H9 (cell line): ENCODE results near the gene DENND1A. TPM values are rescaled to one million over a fixed set of nuclear protein-coding genes. Genes with fewer than 3 reads are reported as not detected.

Source experiments
- DNase-seq: peaks from one replicate; pipeline ENCODE4 v3.0.0-alpha.2; 2017
- H2AFZ ChIP-seq: one replicate; pipeline ENCODE4 v1.6.1; 2013; ENCODE audit warnings: mild to moderate bottlenecking, low read length, control low read depth, moderate library complexity
- H2AK5ac ChIP-seq: 2 replicates; pipeline ENCODE4 v1.6.1; 2013; ENCODE audit warnings: low read length, control low read depth, mixed read lengths; ENCODE audit not compliant: insufficient read length
- H2BK120ac ChIP-seq: one replicate; pipeline ENCODE4 v1.6.1; 2013; ENCODE audit warnings: low read depth, mild to moderate bottlenecking, low read length, control low read depth, inconsistent platforms; ENCODE audit not compliant: poor library complexity, severe bottlenecking
- H2BK12ac ChIP-seq: 2 replicates; pipeline ENCODE4 v1.6.1; 2013; ENCODE audit warnings: low read length, control low read depth, mixed read lengths, low read depth; ENCODE audit not compliant: insufficient read length
- H2BK15ac ChIP-seq: 2 replicates; pipeline ENCODE4 v1.6.1; 2013; ENCODE audit warnings: low read depth, low read length, control low read depth
- H2BK20ac ChIP-seq: one replicate; pipeline ENCODE4 v1.6.1; 2013; ENCODE audit warnings: low read depth, mild to moderate bottlenecking, low read length, control low read depth, inconsistent platforms; ENCODE audit not compliant: poor library complexity, severe bottlenecking
- H2BK5ac ChIP-seq: 2 replicates; pipeline ENCODE4 v1.6.1; 2013; ENCODE audit warnings: low read length, control low read depth, mixed read lengths; ENCODE audit not compliant: insufficient read length
- H3K14ac ChIP-seq: 2 replicates; pipeline ENCODE4 v1.6.1; 2013; ENCODE audit warnings: low read length, control low read depth; ENCODE audit not compliant: insufficient read depth
- H3K18ac ChIP-seq: 2 replicates; pipeline ENCODE4 v1.6.1; 2013; ENCODE audit warnings: low read depth, mild to moderate bottlenecking, mixed read lengths, low read length, control low read depth; ENCODE audit not compliant: insufficient read length
- H3K23ac ChIP-seq: 2 replicates; pipeline ENCODE4 v1.6.1; 2013; ENCODE audit warnings: low read length, control low read depth, mixed read lengths, low read depth; ENCODE audit not compliant: insufficient read length
- H3K23me2 ChIP-seq: 2 replicates; pipeline ENCODE4 v1.6.1; 2013; ENCODE audit warnings: low read depth, mild to moderate bottlenecking, mixed read lengths, low read length, control low read depth; ENCODE audit not compliant: insufficient read length, poor library complexity, severe bottlenecking
- H3K27ac ChIP-seq: 2 replicates; pipeline ENCODE4 v1.5.1; 2013; ENCODE audit warnings: low read length, control low read depth, mixed read lengths, low read depth; ENCODE audit not compliant: insufficient read length
- H3K27me3 ChIP-seq: 2 replicates; pipeline ENCODE4 v1.6.1; 2013; ENCODE audit warnings: low read length, control low read depth, inconsistent platforms; ENCODE audit not compliant: insufficient read depth
- H3K4ac ChIP-seq: 2 replicates; pipeline ENCODE4 v1.6.1; 2013; ENCODE audit warnings: low read depth, mild to moderate bottlenecking, control low read depth, inconsistent platforms, low read length, moderate library complexity
- H3K4me1 ChIP-seq: 2 replicates; pipeline ENCODE4 v1.6.1; 2013; ENCODE audit warnings: low read length, control low read depth, inconsistent platforms; ENCODE audit not compliant: insufficient read depth
- H3K4me2 ChIP-seq: 2 replicates; pipeline ENCODE4 v1.6.1; 2013; ENCODE audit warnings: low read length, control low read depth, mixed read lengths; ENCODE audit not compliant: insufficient read length, insufficient read depth
- H3K56ac ChIP-seq: 2 replicates; pipeline ENCODE4 v1.6.1; 2013; ENCODE audit warnings: low read depth, mild to moderate bottlenecking, mixed read lengths, low read length, control low read depth; ENCODE audit not compliant: insufficient read length
- H3K79me1 ChIP-seq: 2 replicates; pipeline ENCODE4 v1.6.1; 2013; ENCODE audit warnings: low read depth, mild to moderate bottlenecking, moderate library complexity, low read length, control low read depth, inconsistent platforms; ENCODE audit not compliant: insufficient read depth, poor library complexity, severe bottlenecking
- H3K79me2 ChIP-seq: 2 replicates; pipeline ENCODE4 v1.6.1; 2013; ENCODE audit warnings: low read length, control low read depth, inconsistent platforms; ENCODE audit not compliant: insufficient read depth
- H3K9ac ChIP-seq: 2 replicates; pipeline ENCODE4 v1.6.1; 2013; ENCODE audit warnings: low read length, control low read depth, mixed read lengths; ENCODE audit not compliant: insufficient read length; ENCODE audit errors: extremely low read depth
- H3K9me3 ChIP-seq: one replicate; pipeline ENCODE4 v1.6.1; 2013; ENCODE audit warnings: low read depth, low read length, inconsistent platforms; ENCODE audit not compliant: control insufficient read depth
- H3T11ph ChIP-seq: one replicate; pipeline ENCODE4 v1.6.1; 2013; ENCODE audit warnings: mild to moderate bottlenecking, low read length, control low read depth, inconsistent platforms
- H4K20me1 ChIP-seq: one replicate; pipeline ENCODE4 v1.6.1; 2013; ENCODE audit not compliant: control insufficient read depth, insufficient read length, insufficient read depth
- H4K5ac ChIP-seq: 2 replicates; pipeline ENCODE4 v1.6.1; 2013; ENCODE audit warnings: low read depth, mild to moderate bottlenecking, mixed read lengths, low read length, control low read depth; ENCODE audit not compliant: insufficient read length
- H4K8ac ChIP-seq: replicated peaks from 2 replicates; pipeline ENCODE4 v1.6.1; 2013; ENCODE audit warnings: low read length, control low read depth, mixed read lengths, low read depth; ENCODE audit not compliant: insufficient read length
- H4K91ac ChIP-seq: 2 replicates; pipeline ENCODE4 v1.6.1; 2013; ENCODE audit warnings: low read depth, mild to moderate bottlenecking, moderate library complexity, mixed read lengths, low read length, control low read depth; ENCODE audit not compliant: insufficient read length
- H3K27ac Mint-ChIP-seq, 3 experiments: 2 replicates in 2 of 3; 3 replicates in 1 of 3; pipeline ENCODE4 v1.8.0; 2020 to 2021; ENCODE audit warnings: mixed read lengths in 3 of 3, mild to moderate bottlenecking in 1 of 3, moderate library complexity in 1 of 3
- H3K27me3 Mint-ChIP-seq: 2 replicates; pipeline ENCODE4 v1.8.0; 2021; ENCODE audit warnings: low read depth, mild to moderate bottlenecking, moderate library complexity, mixed read lengths
- H3K36me3 Mint-ChIP-seq, 3 experiments: 2 replicates in 2 of 3; 3 replicates in 1 of 3; pipeline ENCODE4 v1.8.0; 2020 to 2021; ENCODE audit warnings: low read depth in 3 of 3, mixed read lengths in 3 of 3; ENCODE audit not compliant: insufficient read depth in 1 of 3
- H3K4me1 Mint-ChIP-seq, 2 experiments: 2 replicates each; pipeline ENCODE4 v1.8.0; 2020; ENCODE audit warnings: mixed read lengths in 2 of 2
- H3K4me3 Mint-ChIP-seq, 2 experiments: 2 replicates in 1 of 2; 3 replicates in 1 of 2; pipeline ENCODE4 v1.8.0; 2020 to 2021; ENCODE audit warnings: mild to moderate bottlenecking in 2 of 2, mixed read lengths in 2 of 2, moderate library complexity in 1 of 2
- H3K9me3 Mint-ChIP-seq, 2 experiments: 2 replicates in 1 of 2; 3 replicates in 1 of 2; pipeline ENCODE4 v1.8.0; 2020; ENCODE audit warnings: mild to moderate bottlenecking in 2 of 2, mixed read lengths in 2 of 2, moderate library complexity in 1 of 2
- WGBS: extraction: QIAGEN DNeasy Blood & Tissue Kit; methylation state at CpG from one replicate; pipeline ENCODE4 v1.1.7; 2013; ENCODE audit warnings: missing lambda C conversion rate, low lambda C conversion rate, mixed read lengths; ENCODE audit not compliant: insufficient read length; ENCODE audit errors: extremely low coverage; 5-methylcytosine and 5-hydroxymethylcytosine counted together
- total RNA-seq: library from RNA; stranded (reverse); gene quantifications from 2 replicates; pipeline ENCODE4 v1.2.1, GENCODE V29; 2021
- TF ChIP-seq, protein P1 (sequence below): fragments of 200-600 bp; sonication (generic); conservative IDR thresholded peaks from 3 replicates; pipeline ENCODE4 v1.8.0; 2021; ENCODE audit warnings: antibody characterized with exemption, mild to moderate bottlenecking

Gene DENND1A
- total RNA-seq, 1 experiment from 2014 or later = 20.4 TPM

DNA sequence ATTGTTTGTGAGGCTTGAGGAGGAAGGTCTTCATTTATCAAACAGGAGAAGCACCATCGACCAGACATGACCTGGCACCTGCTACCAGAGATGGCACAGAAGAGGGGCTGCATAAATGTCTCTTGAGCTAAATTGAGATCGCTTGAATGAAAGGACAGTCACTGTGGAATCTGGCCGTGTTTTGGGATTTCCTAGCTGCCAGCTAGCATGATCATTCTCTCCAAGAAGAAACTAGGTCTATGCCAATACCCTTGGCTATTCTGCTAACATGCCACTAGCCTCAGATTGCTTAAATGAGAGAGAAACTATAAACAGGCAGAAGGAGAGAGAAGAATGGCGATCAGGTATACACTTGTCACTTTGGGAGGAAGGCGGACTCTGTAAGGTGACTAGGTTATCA lies 324.6 kb downstream of the DENND1A start:
- Histone ChIP-seq H2AK5ac (no peak overlapping the region), H3K9ac (no peak overlapping the region), H2BK12ac (no peak overlapping the region), H3K23me2 (no peaks in the 10 kb centered on the region), H3K9me3 (no peaks in the 10 kb centered on the region), H3K18ac (no peak overlapping the region), H3K23ac (no peak overlapping the region), H4K5ac (no peak overlapping the region), H3K4me1 (no peaks in the 10 kb centered on the region), H3K4ac (no peak overlapping the region), H3K79me1 (no peaks in the 10 kb centered on the region), H4K20me1 (no peaks in the 10 kb centered on the region), H2BK15ac (no peak overlapping the region), H2BK5ac (no peak overlapping the region), H3K27ac (no peak overlapping the region), H3K56ac (no peak overlapping the region), H3K4me2 (no peak overlapping the region), H3K14ac (no peak overlapping the region), H4K8ac (no peak overlapping the region), H2BK120ac (no peak overlapping the region), H3T11ph (no peak overlapping the region), H3K27me3 (no peaks in the 10 kb centered on the region), H2BK20ac (no peak overlapping the region), H2AFZ (no peak overlapping the region), H4K91ac (no peak overlapping the region), H3K79me2 (no peaks in the 10 kb centered on the region)
- Mint-ChIP-seq H3K27ac (no peak overlapping the region), H3K27me3 (no peaks in the 10 kb centered on the region; the same call in 1 of the 2 replicates), H3K4me1 (peaks cover 3 to 4% of the 10 kb centered on the region in 2 experiments; a peak in 3 of 4 replicates), H3K4me3 (no peak overlapping the region), H3K36me3 (peaks cover 0 to 3% (median 0%) of the 10 kb centered on the region in 3 experiments; a peak in 1 of 7 replicates), H3K9me3 (no peaks in the 10 kb centered on the region)
- no peak for DNase-seq
- TF ChIP-seq, protein P1, sequence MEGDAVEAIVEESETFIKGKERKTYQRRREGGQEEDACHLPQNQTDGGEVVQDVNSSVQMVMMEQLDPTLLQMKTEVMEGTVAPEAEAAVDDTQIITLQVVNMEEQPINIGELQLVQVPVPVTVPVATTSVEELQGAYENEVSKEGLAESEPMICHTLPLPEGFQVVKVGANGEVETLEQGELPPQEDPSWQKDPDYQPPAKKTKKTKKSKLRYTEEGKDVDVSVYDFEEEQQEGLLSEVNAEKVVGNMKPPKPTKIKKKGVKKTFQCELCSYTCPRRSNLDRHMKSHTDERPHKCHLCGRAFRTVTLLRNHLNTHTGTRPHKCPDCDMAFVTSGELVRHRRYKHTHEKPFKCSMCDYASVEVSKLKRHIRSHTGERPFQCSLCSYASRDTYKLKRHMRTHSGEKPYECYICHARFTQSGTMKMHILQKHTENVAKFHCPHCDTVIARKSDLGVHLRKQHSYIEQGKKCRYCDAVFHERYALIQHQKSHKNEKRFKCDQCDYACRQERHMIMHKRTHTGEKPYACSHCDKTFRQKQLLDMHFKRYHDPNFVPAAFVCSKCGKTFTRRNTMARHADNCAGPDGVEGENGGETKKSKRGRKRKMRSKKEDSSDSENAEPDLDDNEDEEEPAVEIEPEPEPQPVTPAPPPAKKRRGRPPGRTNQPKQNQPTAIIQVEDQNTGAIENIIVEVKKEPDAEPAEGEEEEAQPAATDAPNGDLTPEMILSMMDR = no peak
- no CpG with 5 or more reads among the region's 5 CpGs for WGBS
